Esophagus muscularis mucosa (tissue), 4 donors: Measurements from ENCODE around the gene SLC9C1. TPM values are rescaled to one million over a fixed set of nuclear protein-coding genes. Genes with fewer than 3 reads are reported as not detected.

Experiments
- DNase-seq: peaks from one replicate; pipeline ENCODE4 v3.0.0-alpha.2; 2017; ENCODE audit errors: extremely low spot score
- H3K27ac ChIP-seq, 4 donors: fragments of 200-600 bp; sonication (generic); replicated peaks in 1 of 4; 1 replicate in 3 of 4; 2 replicates in 1 of 4; pipeline ENCODE4 v1.5.1; 2016 to 2019; ENCODE audit warnings: mild to moderate bottlenecking in 1 of 4
- H3K27me3 ChIP-seq, 4 donors: fragments of 200-600 bp; sonication (generic); one replicate each; pipeline versions ENCODE4 v1.5.1 to v1.6.0; 2016 to 2019
- H3K36me3 ChIP-seq, 4 donors: fragments of 200-600 bp; sonication (generic); one replicate each; pipeline ENCODE4 v1.5.1; 2016 to 2019
- H3K4me1 ChIP-seq, 4 donors: fragments of 200-600 bp; sonication (generic); one replicate each; pipeline ENCODE4 v1.5.1; 2016 to 2019
- H3K4me3 ChIP-seq, 4 donors: fragments of 200-600 bp; sonication (generic); 1 replicate in 2 of 4; 2 replicates in 2 of 4; pipeline ENCODE4 v1.5.1; 2016 to 2019; ENCODE audit warnings: mild to moderate bottlenecking in 4 of 4, moderate library complexity in 1 of 4
- H3K9me3 ChIP-seq, 4 donors: fragments of 200-600 bp; sonication (generic); 1 replicate in 3 of 4; 2 replicates in 1 of 4; pipeline ENCODE4 v1.5.1; 2016 to 2019
- EP300 ChIP-seq: sonication (generic); formaldehyde crosslinking; IDR thresholded peaks from one replicate; pipeline ENCODE4 v1.6.1; 2017; ENCODE audit warnings: antibody characterized with exemption
- POLR2A ChIP-seq: fragments of 450-650 bp; IDR thresholded peaks from one replicate; pipeline ENCODE4 v1.6.1; 2017; ENCODE audit warnings: antibody characterized with exemption, moderate library complexity, mild to moderate bottlenecking, low read depth
- POLR2AphosphoS5 ChIP-seq, 2 donors: sonication (generic); formaldehyde crosslinking; IDR thresholded peaks; one replicate each; pipeline ENCODE4 v1.6.1; 2017; ENCODE audit warnings: antibody characterized with exemption in 2 of 2
- WGBS: methylation state at CpG from one replicate; pipeline ENCODE4 v1.1.5; 2018; 5-methylcytosine and 5-hydroxymethylcytosine counted together
- intact Hi-C: fragments of 100-400 bp; cut with DNase I; formaldehyde crosslinking; loops from one replicate; pipeline ENCODE4 v1.15.1; 2023
- total RNA-seq, 4 donors: library from RNA; depleted of rRNA; stranded (reverse); fragments of >200 nt; gene quantifications; one replicate each; pipeline versions ENCODE4 v1.1.0 to v1.2.1, GENCODE V29; 2016
- TF ChIP-seq, protein P1 (sequence below), 3 experiments: fragments of 200-600 bp in 2 of 3; fragments of 450-650 bp in 1 of 3; sonication (generic) in 2 of 3; IDR thresholded peaks; one replicate each; pipeline ENCODE4 v1.5.1; 2017 to 2019; ENCODE audit warnings: antibody characterized with exemption in 3 of 3, mild to moderate bottlenecking in 2 of 3, moderate library complexity in 1 of 3

The SLC9C1 gene
- total RNA-seq, 4 donors from 2014 or later, result 0.17 TPM; not detected in 3

DNA sequence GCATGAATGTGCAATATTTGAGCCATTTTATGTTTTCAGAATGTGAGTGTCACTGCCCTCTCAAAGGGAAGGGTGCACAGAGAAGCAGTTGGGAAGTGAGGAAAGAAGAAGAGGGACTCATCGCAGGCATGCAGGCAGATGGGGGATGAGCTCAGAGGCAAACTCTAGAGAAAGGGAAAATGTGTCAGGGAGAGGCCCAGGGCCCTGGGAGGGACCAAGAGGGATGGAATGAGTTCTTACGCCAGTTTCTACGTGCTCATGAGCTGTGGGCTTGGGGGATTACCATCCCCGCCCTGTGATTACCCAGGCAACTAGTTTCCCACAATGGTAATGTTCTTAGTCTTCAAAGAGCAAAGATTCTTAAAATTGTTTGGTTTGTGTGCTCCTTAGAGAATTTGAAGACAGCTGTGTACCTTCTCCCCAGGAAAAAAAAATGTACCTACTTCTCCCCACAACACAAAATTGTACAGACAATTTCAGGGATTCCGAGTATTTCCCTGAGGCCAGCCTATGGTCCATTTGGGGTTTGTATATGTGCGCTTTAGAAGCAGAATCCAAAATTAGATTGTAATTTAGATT is 178.8 kb downstream of the SLC9C1 start:
- Histone ChIP-seq H3K27me3 (no peaks in the 10 kb centered on the region), H3K4me3 (no peak overlapping the region), H3K27ac (no peak overlapping the region), H3K36me3 (no peaks in the 10 kb centered on the region), H3K9me3 (no peaks in the 10 kb centered on the region), H3K4me1 (no peaks in the 10 kb centered on the region)
- no peak for DNase-seq
- intact Hi-C loops, result no loop called here
- TF ChIP-seq POLR2A, result no peak
- no peak for TF ChIP-seq EP300
- TF ChIP-seq, protein P1, sequence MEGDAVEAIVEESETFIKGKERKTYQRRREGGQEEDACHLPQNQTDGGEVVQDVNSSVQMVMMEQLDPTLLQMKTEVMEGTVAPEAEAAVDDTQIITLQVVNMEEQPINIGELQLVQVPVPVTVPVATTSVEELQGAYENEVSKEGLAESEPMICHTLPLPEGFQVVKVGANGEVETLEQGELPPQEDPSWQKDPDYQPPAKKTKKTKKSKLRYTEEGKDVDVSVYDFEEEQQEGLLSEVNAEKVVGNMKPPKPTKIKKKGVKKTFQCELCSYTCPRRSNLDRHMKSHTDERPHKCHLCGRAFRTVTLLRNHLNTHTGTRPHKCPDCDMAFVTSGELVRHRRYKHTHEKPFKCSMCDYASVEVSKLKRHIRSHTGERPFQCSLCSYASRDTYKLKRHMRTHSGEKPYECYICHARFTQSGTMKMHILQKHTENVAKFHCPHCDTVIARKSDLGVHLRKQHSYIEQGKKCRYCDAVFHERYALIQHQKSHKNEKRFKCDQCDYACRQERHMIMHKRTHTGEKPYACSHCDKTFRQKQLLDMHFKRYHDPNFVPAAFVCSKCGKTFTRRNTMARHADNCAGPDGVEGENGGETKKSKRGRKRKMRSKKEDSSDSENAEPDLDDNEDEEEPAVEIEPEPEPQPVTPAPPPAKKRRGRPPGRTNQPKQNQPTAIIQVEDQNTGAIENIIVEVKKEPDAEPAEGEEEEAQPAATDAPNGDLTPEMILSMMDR (IDR thresholded peaks at IDR 0.05), result no peak
- no peak for TF ChIP-seq POLR2AphosphoS5 (IDR thresholded peaks at IDR 0.05)
- WGBS, result 81% methylated on average over 6 of the region's 6 CpGs

DNA sequence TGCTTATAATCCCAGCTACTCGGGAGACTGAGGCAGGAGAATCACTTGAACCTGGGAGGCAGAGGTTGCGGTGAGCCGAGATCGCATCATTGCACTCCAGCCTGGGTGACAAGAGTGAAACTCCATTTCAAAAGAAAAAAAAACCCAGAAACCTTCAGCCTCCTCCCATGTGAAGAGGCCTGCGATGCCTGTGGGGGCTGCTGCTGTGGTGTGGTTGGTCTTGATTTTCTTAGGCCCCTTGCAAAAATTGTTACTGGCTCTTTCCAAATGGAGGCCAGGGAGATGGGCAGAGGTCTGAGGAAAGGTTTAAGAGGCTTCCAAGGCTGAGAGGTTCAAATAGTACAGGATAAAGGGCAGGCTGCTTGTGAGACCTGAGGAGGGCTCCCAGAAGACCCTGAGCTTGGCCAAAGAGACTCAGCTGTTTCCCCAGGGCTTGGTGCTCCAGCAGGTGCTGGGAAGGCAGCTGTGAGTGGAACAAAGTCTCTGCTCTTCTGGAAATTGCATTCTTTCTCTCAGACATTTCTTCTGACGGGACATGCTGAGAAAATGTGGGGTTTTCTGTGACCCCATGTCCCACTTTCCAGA is 179.3 kb downstream of the SLC9C1 start:
- intact Hi-C loops, result no loop called here
- no peak for DNase-seq
- Histone ChIP-seq H3K27ac (no peak overlapping the region), H3K9me3 (no peaks in the 10 kb centered on the region), H3K27me3 (no peaks in the 10 kb centered on the region), H3K4me3 (no peak overlapping the region), H3K4me1 (no peaks in the 10 kb centered on the region), H3K36me3 (no peaks in the 10 kb centered on the region)
- 100% methylated on average over 6 of the region's 6 CpGs for WGBS
- TF ChIP-seq, protein P1 (IDR thresholded peaks at IDR 0.05), result no peak
- TF ChIP-seq EP300 (no peak), POLR2AphosphoS5 (IDR thresholded peaks at IDR 0.05) (no peak), POLR2A (no peak)

DNA sequence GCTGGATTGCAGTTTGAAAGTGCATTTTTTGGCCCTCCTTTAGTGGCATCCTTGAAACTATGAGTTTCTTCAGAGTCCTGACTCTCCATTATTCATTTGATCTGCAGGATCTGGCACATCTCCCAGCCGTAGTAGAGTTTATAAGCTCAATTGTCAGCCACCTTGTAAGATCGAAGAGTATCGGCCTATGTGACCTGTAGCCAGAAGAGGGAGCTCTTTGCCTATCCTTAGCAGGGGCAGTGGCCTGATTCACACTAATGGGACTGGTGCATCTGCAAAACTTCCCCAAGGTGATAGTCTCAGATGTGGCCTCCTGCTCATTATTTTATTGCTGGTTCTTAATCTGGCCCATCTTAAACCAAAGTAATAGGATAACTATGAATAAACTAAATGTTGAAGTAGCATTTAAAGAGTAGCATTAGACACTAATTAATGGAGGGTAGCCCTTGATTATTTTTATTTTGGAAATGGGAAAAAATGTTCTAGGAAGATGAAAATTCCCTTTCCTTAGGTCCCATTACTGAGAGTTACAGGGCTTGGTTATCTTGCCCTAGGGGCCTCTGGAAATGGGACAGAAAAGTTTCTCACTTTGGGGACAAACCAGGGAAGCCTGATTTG is 182.1 kb downstream of the SLC9C1 start:
- H3K27me3 ChIP-seq, result no peaks in the 10 kb centered on the region
- H3K4me1 ChIP-seq, result no peaks in the 10 kb centered on the region
- no peak overlapping the region for H3K4me3 ChIP-seq
- DNase-seq, result no peak
- H3K27ac ChIP-seq, result no peak overlapping the region
- TF ChIP-seq, protein P1 (IDR thresholded peaks at IDR 0.05), result peak; percentile 36 to 55 (median 40)
- TF ChIP-seq POLR2A, result no peak
- intact Hi-C loops, result no loop called here
- H3K9me3 ChIP-seq, result no peaks in the 10 kb centered on the region
- 33% methylated on average over 3 of the region's 3 CpGs for whole genome bisulfite sequencing
- H3K36me3 ChIP-seq, result no peaks in the 10 kb centered on the region

DNA sequence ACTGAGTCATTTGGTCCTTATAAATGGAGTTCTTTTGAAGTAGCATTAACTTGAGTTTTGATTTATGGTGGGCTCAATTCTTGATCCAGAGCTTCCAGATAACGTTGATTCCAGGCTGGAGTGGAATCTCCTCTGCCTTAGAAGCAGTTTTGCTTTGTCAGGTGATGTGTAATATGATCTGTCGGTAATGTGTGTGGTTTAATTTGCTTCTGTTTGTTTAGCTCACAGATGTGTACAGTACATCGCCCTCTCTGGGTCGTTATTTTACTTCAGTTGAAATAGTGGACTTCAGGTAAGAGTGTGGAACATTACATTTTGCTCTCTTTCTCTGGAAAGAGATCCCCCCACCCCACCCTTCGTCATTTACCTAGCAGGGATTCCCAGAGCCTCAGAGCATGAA is 184.7 kb downstream of the SLC9C1 start:
- H3K4me3 ChIP-seq, result no peak overlapping the region
- H3K4me1 ChIP-seq, result no peaks in the 10 kb centered on the region
- H3K27ac ChIP-seq, result no peak overlapping the region
- intact Hi-C loops, result no loop called here
- H3K27me3 ChIP-seq, result no peaks in the 10 kb centered on the region
- H3K9me3 ChIP-seq, result no peaks in the 10 kb centered on the region
- 56% methylated on average over 5 of the region's 5 CpGs for WGBS
- no peaks in the 10 kb centered on the region for H3K36me3 ChIP-seq
- TF ChIP-seq, protein P1 (IDR thresholded peaks at IDR 0.05), result no peak
- TF ChIP-seq EP300 (no peak), POLR2AphosphoS5 (IDR thresholded peaks at IDR 0.05) (no peak), POLR2A (no peak)
- no peak for DNase-seq
